ENCODE results near the gene TMA7B. TPM values are rescaled to one million over a fixed set of nuclear protein-coding genes. Genes with fewer than 3 reads are reported as not detected.

TMA7B gene
- 4.8 TPM for total RNA-seq
- polyA plus RNA-seq: 3.3 TPM
- long read RNA-seq, donor 1: 0 reads
- long read RNA-seq, donor 2: 0 reads
- long read RNA-seq, donor 3: 0 reads
- long read RNA-seq, donor 4: 0 reads
- long read RNA-seq, donor 5: 0 reads
- long read RNA-seq, donor 6: 0 reads
- long read RNA-seq, donor 7: 0 reads
- long read RNA-seq, donor 8: 0 reads
- long read RNA-seq, donor 9: 0 reads
- long read RNA-seq, donor 10: 0 reads

DNA sequence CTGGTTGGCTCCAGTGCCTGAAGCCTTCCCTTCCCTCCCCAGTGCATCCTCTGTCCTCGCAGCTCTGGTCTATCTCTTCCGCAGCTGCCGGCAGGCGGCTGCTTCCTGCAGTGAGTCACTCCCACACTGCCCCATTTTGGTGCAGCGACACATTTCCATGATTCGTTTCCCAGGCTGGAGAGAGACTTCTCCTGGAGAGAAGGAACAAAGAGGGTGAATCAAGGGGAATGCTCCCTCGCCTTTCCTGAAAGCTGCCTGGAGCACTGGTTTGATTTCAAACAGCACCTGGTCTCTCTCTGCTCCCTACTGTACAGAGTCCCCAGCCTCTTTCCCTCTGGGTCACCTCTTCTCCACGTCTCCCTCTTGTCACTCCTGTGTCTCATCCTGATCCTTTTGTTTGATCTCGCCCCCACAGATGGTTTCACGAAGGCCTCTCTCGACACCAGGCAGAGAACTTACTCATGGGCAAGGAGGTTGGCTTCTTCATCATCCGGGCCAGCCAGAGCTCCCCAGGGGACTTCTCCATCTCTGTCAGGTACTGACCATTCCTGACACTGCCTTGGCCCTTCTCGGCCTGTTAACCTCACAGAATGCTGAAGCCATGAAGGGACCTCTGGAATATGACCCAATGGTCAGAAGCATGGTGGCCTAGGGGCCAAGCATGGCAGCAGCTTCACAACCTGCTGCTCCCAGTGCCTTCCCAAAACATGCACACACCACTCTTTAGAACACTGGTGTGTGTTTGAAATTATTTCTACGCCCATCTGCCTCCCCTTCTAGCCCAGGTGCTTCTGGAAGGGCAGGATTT is at the start of gene TMA7B:
Gene TMA7B (plus strand): TSS at position 758 of the 808 bp plus-strand sequence. CDS start 3,978 bp downstream, outside the sequence.
- no peak within 1 kb of the TSS for H3K4me3 ChIP-seq (ENCODE audit: low read length in 2 of 2)
- H3K27me3 ChIP-seq (ENCODE audit: control insufficient read depth in 2 of 2, insufficient read depth in 1 of 2, low read length in 1 of 2): no peaks in the 10 kb centered on the region
- peak in 5 of 9 donors; percentile 59 to 88 (median 79) for DNase-seq (ENCODE audit: low read depth in 6 of 9, low spot score in 9 of 9)
- H3K27ac ChIP-seq (ENCODE audit: low read depth in 1 of 2, low read length in 1 of 2): peak within 1 kb of the TSS; percentile 64 to 92
- H3K4me1 ChIP-seq (ENCODE audit: control insufficient read depth in 2 of 2, insufficient read depth in 2 of 2, low read length in 2 of 2): peaks cover 52 to 81% of the 10 kb centered on the region in 2 donors
- peaks cover 66 to 96% of the 10 kb centered on the region in 2 donors for H3K36me3 ChIP-seq (ENCODE audit: control insufficient read depth in 2 of 2, insufficient read depth in 2 of 2, low read length in 1 of 2)
- 56% methylated on average over 14 of the region's 14 CpGs for WGBS
- no peaks in the 10 kb centered on the region for H3K9me3 ChIP-seq (ENCODE audit: control insufficient read depth in 2 of 2, insufficient read depth in 1 of 2, low read length in 1 of 2)

DNA sequence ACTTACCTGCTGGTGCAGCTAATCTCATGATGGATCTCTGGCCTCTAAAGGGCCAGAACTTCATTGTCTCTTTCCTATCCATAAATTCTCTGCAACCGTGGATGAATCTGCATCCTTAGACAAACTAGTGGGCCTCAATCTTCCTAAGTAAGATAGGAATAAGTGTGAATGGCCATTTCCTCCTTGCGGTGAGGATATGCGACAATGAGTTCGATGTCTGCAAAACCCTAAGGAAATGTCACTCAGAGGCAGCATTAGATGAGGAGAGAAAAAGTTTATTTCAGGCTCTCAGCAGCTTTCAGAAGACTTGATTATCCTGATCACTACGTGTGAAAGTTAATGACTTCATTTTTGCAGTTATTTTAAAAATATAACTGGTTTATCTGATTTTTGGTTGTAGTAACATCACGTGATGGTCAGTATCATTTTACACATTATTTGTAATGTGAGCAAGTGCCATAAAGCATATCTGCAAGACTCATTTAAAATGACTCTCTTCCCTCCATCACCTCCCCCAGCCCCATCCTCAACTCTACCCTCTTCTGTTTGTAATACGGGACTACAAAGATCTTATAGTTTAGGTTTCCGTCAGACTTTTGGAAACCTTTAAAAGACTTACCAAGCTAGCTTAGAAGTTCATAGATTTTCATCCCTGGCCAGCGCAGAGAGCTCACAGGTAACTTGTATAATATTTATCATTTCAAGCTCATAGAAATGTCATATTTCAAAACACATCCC is 49.2 kb upstream of the TMA7B start:
- DNase-seq (ENCODE audit: low read depth in 6 of 9, low spot score in 9 of 9): peak in 1 of 9 donors; percentile 32
- peaks cover 54 to 80% of the 10 kb centered on the region in 2 donors for H3K4me1 ChIP-seq (ENCODE audit: control insufficient read depth in 2 of 2, insufficient read depth in 2 of 2, low read length in 2 of 2)
- WGBS: 66% methylated on average over 9 of the region's 9 CpGs
- no peaks in the 10 kb centered on the region for H3K27me3 ChIP-seq (ENCODE audit: control insufficient read depth in 2 of 2, insufficient read depth in 1 of 2, low read length in 1 of 2)
- H3K27ac ChIP-seq (ENCODE audit: low read depth in 1 of 2, low read length in 1 of 2): peak overlapping the region; percentile 11 to 60
- no peaks in the 10 kb centered on the region for H3K9me3 ChIP-seq (ENCODE audit: control insufficient read depth in 2 of 2, insufficient read depth in 1 of 2, low read length in 1 of 2)
- peak overlapping the region in 1 of 2 donors; percentile 2 for H3K4me3 ChIP-seq (ENCODE audit: low read length in 2 of 2)
- H3K36me3 ChIP-seq (ENCODE audit: control insufficient read depth in 2 of 2, insufficient read depth in 2 of 2, low read length in 1 of 2): peaks cover 27 to 62% of the 10 kb centered on the region in 2 donors

DNA sequence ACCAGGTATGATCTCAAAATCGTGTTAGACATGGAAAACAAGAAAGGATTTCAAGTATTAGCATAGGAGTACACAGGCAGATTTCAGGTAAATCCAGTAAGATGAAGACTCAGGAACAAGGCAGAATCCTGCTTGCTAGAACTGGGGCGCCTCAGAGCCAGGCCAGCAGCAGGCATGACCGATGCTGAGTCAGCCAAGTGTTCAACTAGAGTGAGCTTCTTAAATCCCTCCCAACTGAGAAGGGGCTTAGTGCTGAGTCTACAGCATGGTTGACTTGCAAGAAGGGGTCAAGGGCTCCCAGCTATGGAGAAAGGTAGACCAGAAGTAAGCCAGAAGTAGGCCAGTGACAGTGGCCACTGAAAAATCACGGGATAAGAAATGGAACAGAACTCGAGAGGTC is 46.9 kb upstream of the TMA7B start:
- 97% methylated on average over 5 of the region's 5 CpGs for WGBS
- Histone ChIP-seq H3K27ac (ENCODE audit: low read depth in 1 of 2, low read length in 1 of 2) (no peak overlapping the region), H3K4me3 (ENCODE audit: low read length in 2 of 2) (no peak overlapping the region), H3K27me3 (ENCODE audit: control insufficient read depth in 2 of 2, insufficient read depth in 1 of 2, low read length in 1 of 2) (no peaks in the 10 kb centered on the region), H3K4me1 (ENCODE audit: control insufficient read depth in 2 of 2, insufficient read depth in 2 of 2, low read length in 2 of 2) (peaks cover 43 to 77% of the 10 kb centered on the region in 2 donors), H3K36me3 (ENCODE audit: control insufficient read depth in 2 of 2, insufficient read depth in 2 of 2, low read length in 1 of 2) (peaks cover 23 to 64% of the 10 kb centered on the region in 2 donors), H3K9me3 (ENCODE audit: control insufficient read depth in 2 of 2, insufficient read depth in 1 of 2, low read length in 1 of 2) (no peaks in the 10 kb centered on the region)
- no peak for DNase-seq (ENCODE audit: low read depth in 6 of 9, low spot score in 9 of 9)

GRCh38 chr22:39913886-39914285 is 46.3 kb upstream of the TMA7B start:
- no peaks in the 10 kb centered on the region for H3K9me3 ChIP-seq (ENCODE audit: control insufficient read depth in 2 of 2, insufficient read depth in 1 of 2, low read length in 1 of 2)
- WGBS: 89% methylated on average over 2 of the region's 2 CpGs
- peaks cover 44 to 71% of the 10 kb centered on the region in 2 donors for H3K4me1 ChIP-seq (ENCODE audit: control insufficient read depth in 2 of 2, insufficient read depth in 2 of 2, low read length in 2 of 2)
- no peak overlapping the region for H3K27ac ChIP-seq (ENCODE audit: low read depth in 1 of 2, low read length in 1 of 2)
- H3K4me3 ChIP-seq (ENCODE audit: low read length in 2 of 2): no peak overlapping the region
- peaks cover 20 to 63% of the 10 kb centered on the region in 2 donors for H3K36me3 ChIP-seq (ENCODE audit: control insufficient read depth in 2 of 2, insufficient read depth in 2 of 2, low read length in 1 of 2)
- H3K27me3 ChIP-seq (ENCODE audit: control insufficient read depth in 2 of 2, insufficient read depth in 1 of 2, low read length in 1 of 2): no peaks in the 10 kb centered on the region
- no peak for DNase-seq (ENCODE audit: low read depth in 6 of 9, low spot score in 9 of 9)

DNA sequence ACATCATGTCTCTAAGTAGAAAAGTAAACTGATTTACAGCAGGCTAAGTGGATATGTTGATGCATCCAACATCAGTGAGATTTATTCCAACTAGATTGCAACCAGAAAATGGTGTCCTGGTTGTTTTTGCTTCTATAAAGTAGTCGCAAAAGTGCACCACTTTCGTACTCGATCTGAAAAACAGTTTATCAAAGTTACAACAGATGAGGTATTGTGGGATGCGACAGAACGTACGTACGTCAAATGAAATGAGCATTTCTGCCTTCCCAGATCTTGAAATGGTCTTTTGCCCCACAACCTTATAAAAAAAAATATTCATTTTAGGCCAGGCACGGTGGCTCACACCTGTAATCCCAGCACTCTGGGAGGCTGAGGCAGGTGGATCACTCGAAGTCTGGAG is 45.6 kb upstream of the TMA7B start:
- peaks cover 44 to 71% of the 10 kb centered on the region in 2 donors for H3K4me1 ChIP-seq (ENCODE audit: control insufficient read depth in 2 of 2, insufficient read depth in 2 of 2, low read length in 2 of 2)
- H3K27me3 ChIP-seq (ENCODE audit: control insufficient read depth in 2 of 2, insufficient read depth in 1 of 2, low read length in 1 of 2): no peaks in the 10 kb centered on the region

GRCh38 chr22:39915295-39915726 is 44.9 kb upstream of the TMA7B start:
- DNase-seq (ENCODE audit: low read depth in 6 of 9, low spot score in 9 of 9): no peak
- Histone ChIP-seq H3K27me3 (ENCODE audit: control insufficient read depth in 2 of 2, insufficient read depth in 1 of 2, low read length in 1 of 2) (no peaks in the 10 kb centered on the region), H3K36me3 (ENCODE audit: control insufficient read depth in 2 of 2, insufficient read depth in 2 of 2, low read length in 1 of 2) (peaks cover 20 to 60% of the 10 kb centered on the region in 2 donors), H3K4me3 (ENCODE audit: low read length in 2 of 2) (no peak overlapping the region), H3K9me3 (ENCODE audit: control insufficient read depth in 2 of 2, insufficient read depth in 1 of 2, low read length in 1 of 2) (no peaks in the 10 kb centered on the region), H3K27ac (ENCODE audit: low read depth in 1 of 2, low read length in 1 of 2) (peak overlapping the region in 1 of 2 donors; percentile 55), H3K4me1 (ENCODE audit: control insufficient read depth in 2 of 2, insufficient read depth in 2 of 2, low read length in 2 of 2) (peaks cover 45 to 71% of the 10 kb centered on the region in 2 donors)
- WGBS: 41% methylated on average over 4 of the region's 4 CpGs

More for the DNA sequence above, 45.6 kb upstream of the TMA7B start:
- Histone ChIP-seq H3K36me3 (ENCODE audit: control insufficient read depth in 2 of 2, insufficient read depth in 2 of 2, low read length in 1 of 2) (peaks cover 20 to 59% of the 10 kb centered on the region in 2 donors), H3K27ac (ENCODE audit: low read depth in 1 of 2, low read length in 1 of 2) (no peak overlapping the region), H3K9me3 (ENCODE audit: control insufficient read depth in 2 of 2, insufficient read depth in 1 of 2, low read length in 1 of 2) (no peaks in the 10 kb centered on the region), H3K4me3 (ENCODE audit: low read length in 2 of 2) (no peak overlapping the region)
- no peak for DNase-seq (ENCODE audit: low read depth in 6 of 9, low spot score in 9 of 9)
- 95% methylated on average over 9 of the region's 9 CpGs for WGBS

GRCh38 chr22:39916496-39916895 is 43.7 kb upstream of the TMA7B start:
- Histone ChIP-seq H3K4me1 (ENCODE audit: control insufficient read depth in 2 of 2, insufficient read depth in 2 of 2, low read length in 2 of 2) (peaks cover 44 to 68% of the 10 kb centered on the region in 2 donors), H3K4me3 (ENCODE audit: low read length in 2 of 2) (no peak overlapping the region), H3K36me3 (ENCODE audit: control insufficient read depth in 2 of 2, insufficient read depth in 2 of 2, low read length in 1 of 2) (peaks cover 22 to 65% of the 10 kb centered on the region in 2 donors), H3K27ac (ENCODE audit: low read depth in 1 of 2, low read length in 1 of 2) (no peak overlapping the region), H3K27me3 (ENCODE audit: control insufficient read depth in 2 of 2, insufficient read depth in 1 of 2, low read length in 1 of 2) (no peaks in the 10 kb centered on the region), H3K9me3 (ENCODE audit: control insufficient read depth in 2 of 2, insufficient read depth in 1 of 2, low read length in 1 of 2) (no peaks in the 10 kb centered on the region)
- DNase-seq (ENCODE audit: low read depth in 6 of 9, low spot score in 9 of 9): no peak
- 92% methylated on average over 3 of the region's 3 CpGs for WGBS

DNA sequence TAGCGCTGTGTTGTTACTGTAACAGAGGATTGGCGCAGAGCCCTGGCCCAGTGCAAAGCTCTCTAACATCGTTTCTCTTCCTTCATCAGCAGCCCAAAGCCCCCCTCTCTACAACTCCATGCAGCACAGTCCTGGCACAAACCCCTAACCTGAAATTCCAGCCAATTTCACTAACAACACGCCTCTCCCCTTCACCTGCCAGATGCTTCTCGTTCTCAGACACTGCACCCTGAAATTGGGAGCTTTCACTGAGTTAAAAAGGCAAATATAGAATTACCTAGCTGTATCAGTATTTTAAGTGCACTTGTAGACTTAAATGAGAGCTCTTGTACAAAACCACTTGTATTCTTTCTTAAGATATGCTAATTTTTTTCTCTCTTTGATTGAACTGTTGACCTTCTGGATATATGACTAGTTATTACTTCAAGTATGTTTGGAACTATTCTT is 43.0 kb upstream of the TMA7B start:
- Histone ChIP-seq H3K36me3 (ENCODE audit: control insufficient read depth in 2 of 2, insufficient read depth in 2 of 2, low read length in 1 of 2) (peaks cover 22 to 67% of the 10 kb centered on the region in 2 donors), H3K4me3 (ENCODE audit: low read length in 2 of 2) (no peak overlapping the region), H3K4me1 (ENCODE audit: control insufficient read depth in 2 of 2, insufficient read depth in 2 of 2, low read length in 2 of 2) (peaks cover 45 to 67% of the 10 kb centered on the region in 2 donors), H3K27me3 (ENCODE audit: control insufficient read depth in 2 of 2, insufficient read depth in 1 of 2, low read length in 1 of 2) (no peaks in the 10 kb centered on the region), H3K9me3 (ENCODE audit: control insufficient read depth in 2 of 2, insufficient read depth in 1 of 2, low read length in 1 of 2) (no peaks in the 10 kb centered on the region), H3K27ac (ENCODE audit: low read depth in 1 of 2, low read length in 1 of 2) (peak overlapping the region in 1 of 2 donors; percentile 7)
- no peak for DNase-seq (ENCODE audit: low read depth in 6 of 9, low spot score in 9 of 9)
- 82% methylated on average over 5 of the region's 5 CpGs for WGBS

Data from thymus (tissue), 14 donors.